HUES6 (cell line): ENCODE measurements around the gene KRTCAP3.

ENCODE experiments used
- H3K27ac ChIP-seq: 2 replicates; pipeline ENCODE4 v1.7.0; 2013; ENCODE audit warnings: low read depth, mild to moderate bottlenecking, low read length, inconsistent platforms
- H3K27me3 ChIP-seq: 2 replicates; pipeline ENCODE4 v1.6.1; 2013; ENCODE audit warnings: low read length; ENCODE audit not compliant: control insufficient read depth, insufficient read depth
- H3K36me3 ChIP-seq: 2 replicates; pipeline ENCODE4 v1.6.1; 2013; ENCODE audit warnings: low read length; ENCODE audit not compliant: control insufficient read depth, insufficient read depth
- H3K4me1 ChIP-seq: 2 replicates; pipeline ENCODE4 v1.6.1; 2013; ENCODE audit warnings: low read length; ENCODE audit not compliant: control insufficient read depth, insufficient read depth
- H3K4me3 ChIP-seq: 2 replicates; pipeline ENCODE4 v1.5.1; 2013; ENCODE audit warnings: low read depth, low read length
- H3K9ac ChIP-seq: one replicate; pipeline ENCODE4 v1.6.1; 2013; ENCODE audit warnings: mild to moderate bottlenecking, low read length
- H3K9me3 ChIP-seq: 2 replicates; pipeline ENCODE4 v1.6.1; 2013; ENCODE audit warnings: low read depth, low read length; ENCODE audit not compliant: control insufficient read depth, insufficient read depth

The KRTCAP3 gene

DNA sequence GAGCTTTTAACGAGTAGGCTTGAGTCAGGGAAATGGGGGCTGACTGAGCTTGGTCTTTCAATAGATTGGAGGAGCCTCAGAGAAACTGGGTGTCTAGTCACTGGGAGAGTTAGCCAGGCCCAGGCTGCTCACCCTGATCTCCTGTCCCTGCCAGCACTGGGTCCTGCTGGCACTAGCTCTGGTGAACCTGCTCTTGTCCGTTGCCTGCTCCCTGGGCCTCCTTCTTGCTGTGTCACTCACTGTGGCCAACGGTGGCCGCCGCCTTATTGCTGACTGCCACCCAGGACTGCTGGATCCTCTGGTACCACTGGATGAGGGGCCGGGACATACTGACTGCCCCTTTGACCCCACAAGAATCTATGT is 720 bp downstream of the KRTCAP3 start:
- H3K9ac ChIP-seq: peak overlapping the region; percentile 72
- H3K9me3 ChIP-seq: no peaks in the 10 kb centered on the region
- peaks cover 15% of the 10 kb centered on the region for H3K4me1 ChIP-seq
- H3K27me3 ChIP-seq: no peaks in the 10 kb centered on the region
- H3K27ac ChIP-seq: peak overlapping the region; percentile 30; the same call in 1 of the 2 replicates
- H3K4me3 ChIP-seq: peak overlapping the region; percentile 65
- H3K36me3 ChIP-seq: peaks cover 68% of the 10 kb centered on the region

- Histone ChIP-seq H3K9me3 (no peaks in the 10 kb centered on the region), H3K27me3 (no peaks in the 10 kb centered on the region), H3K27ac (no peak overlapping the region)
Observed at GRCh38 chr2:27445155-27445554, 3.0 kb downstream of the KRTCAP3 start.

GRCh38 chr2:27445615-27446014 is 3.4 kb downstream of the KRTCAP3 start:
- peaks cover 15% of the 10 kb centered on the region for H3K4me1 ChIP-seq
- no peak overlapping the region for H3K27ac ChIP-seq
- peaks cover 64% of the 10 kb centered on the region for H3K36me3 ChIP-seq

More at GRCh38 chr2:27445155-27445554, 3.0 kb downstream of the KRTCAP3 start:
- Histone ChIP-seq H3K9ac (no peak overlapping the region), H3K4me3 (no peak overlapping the region), H3K36me3 (peaks cover 67% of the 10 kb centered on the region), H3K4me1 (peaks cover 15% of the 10 kb centered on the region)

DNA sequence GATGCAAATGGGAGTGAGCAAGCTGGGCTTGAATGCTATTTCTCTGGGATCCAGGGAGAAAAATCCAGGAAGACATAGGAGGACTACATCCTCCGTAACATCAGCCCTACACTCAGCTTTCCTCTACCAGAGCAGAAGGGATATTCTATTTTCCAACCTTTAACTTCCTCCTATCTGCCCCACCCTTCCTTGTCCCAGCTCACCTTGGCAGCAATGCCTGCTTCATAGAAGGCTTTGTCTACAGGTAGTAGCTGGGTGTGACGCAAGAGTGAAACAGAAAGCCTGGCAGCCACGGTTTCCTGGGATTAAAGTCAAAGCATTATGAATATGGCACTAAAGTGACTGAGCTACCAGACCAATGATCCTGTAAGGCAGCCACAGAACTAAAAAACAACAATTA is 3.9 kb downstream of the KRTCAP3 start:
- no peak overlapping the region for H3K4me3 ChIP-seq
- H3K27me3 ChIP-seq: no peaks in the 10 kb centered on the region
- no peaks in the 10 kb centered on the region for H3K9me3 ChIP-seq
- H3K27ac ChIP-seq: no peak overlapping the region
- no peak overlapping the region for H3K9ac ChIP-seq
- H3K36me3 ChIP-seq: peaks cover 59% of the 10 kb centered on the region
- H3K4me1 ChIP-seq: peaks cover 15% of the 10 kb centered on the region

More at GRCh38 chr2:27445615-27446014, 3.4 kb downstream of the KRTCAP3 start:
- H3K9ac ChIP-seq: no peak overlapping the region
- H3K4me3 ChIP-seq: no peak overlapping the region
- no peaks in the 10 kb centered on the region for H3K9me3 ChIP-seq
- H3K27me3 ChIP-seq: no peaks in the 10 kb centered on the region

DNA sequence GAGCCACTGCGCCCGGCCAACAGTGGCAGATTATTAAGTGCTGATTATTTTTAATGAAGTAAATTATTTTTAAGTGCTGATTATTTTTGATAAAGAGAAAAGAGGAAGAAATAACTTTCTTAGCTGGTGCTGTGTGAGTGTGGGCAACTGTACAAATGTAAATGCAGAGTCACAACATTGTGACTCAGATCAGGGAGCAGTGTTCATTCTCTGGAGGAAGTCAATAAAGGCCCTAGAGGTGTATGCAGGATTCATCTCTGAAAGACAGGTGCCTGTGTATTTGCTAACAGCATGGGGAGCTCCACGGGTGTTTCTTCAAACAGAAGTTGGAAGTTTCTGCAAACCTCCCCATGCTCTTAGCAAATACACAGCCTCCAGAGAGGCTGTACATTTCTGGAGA is 6.2 kb downstream of the KRTCAP3 start:
- H3K27ac ChIP-seq: no peak overlapping the region
- no peak overlapping the region for H3K9ac ChIP-seq
- H3K4me3 ChIP-seq: no peak overlapping the region
- H3K9me3 ChIP-seq: no peaks in the 10 kb centered on the region
- H3K4me1 ChIP-seq: no peaks in the 10 kb centered on the region
- H3K36me3 ChIP-seq: peaks cover 55% of the 10 kb centered on the region
- no peaks in the 10 kb centered on the region for H3K27me3 ChIP-seq

DNA sequence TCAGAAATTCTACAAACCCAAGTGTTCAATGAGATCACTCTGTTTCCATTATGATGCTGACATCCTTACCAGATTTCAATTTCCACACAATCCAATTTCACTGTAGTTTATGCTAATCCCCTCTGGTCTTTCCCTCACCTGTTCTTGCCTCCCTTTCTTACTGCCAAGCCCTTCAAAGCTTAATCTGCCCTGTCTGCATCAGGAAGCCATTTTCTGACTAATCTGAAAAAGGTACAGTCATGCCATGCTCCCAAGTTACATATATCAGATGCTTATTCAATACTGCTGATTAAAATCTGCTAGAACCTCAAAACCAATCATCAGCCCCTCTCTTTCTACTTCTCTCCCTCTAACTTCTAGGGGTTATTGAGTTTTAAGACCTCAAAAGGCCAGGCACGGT is 8.9 kb downstream of the KRTCAP3 start:
- Histone ChIP-seq H3K36me3 (peaks cover 44% of the 10 kb centered on the region), H3K9ac (no peak overlapping the region), H3K27me3 (no peaks in the 10 kb centered on the region), H3K4me1 (no peaks in the 10 kb centered on the region; the same call in 1 of the 2 replicates), H3K4me3 (no peak overlapping the region), H3K27ac (no peak overlapping the region), H3K9me3 (no peaks in the 10 kb centered on the region)

DNA sequence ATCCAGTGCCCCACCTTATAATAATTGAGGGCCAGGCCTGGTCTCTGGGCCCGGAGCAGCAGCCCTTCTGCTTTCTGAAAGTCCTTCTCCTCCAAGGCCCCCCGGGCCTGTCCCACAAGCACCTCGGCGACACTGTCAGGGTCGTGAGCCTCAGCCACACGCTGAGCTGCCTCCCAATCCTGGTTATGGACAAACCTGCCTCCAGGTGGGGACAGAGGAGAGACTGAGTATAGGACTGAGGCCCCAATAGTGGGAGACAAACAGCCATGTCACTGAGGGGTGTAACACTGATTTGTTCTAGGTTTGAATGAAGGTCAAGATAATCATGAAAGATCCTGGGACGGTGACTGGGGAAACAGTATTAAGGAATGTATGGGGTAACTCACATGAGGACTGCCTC is 11.8 kb downstream of the KRTCAP3 start:
- H3K4me1 ChIP-seq: no peaks in the 10 kb centered on the region; the same call in 1 of the 2 replicates
- H3K36me3 ChIP-seq: peaks cover 52% of the 10 kb centered on the region
- no peak overlapping the region for H3K27ac ChIP-seq
- no peaks in the 10 kb centered on the region for H3K9me3 ChIP-seq
- H3K27me3 ChIP-seq: no peaks in the 10 kb centered on the region
- no peak overlapping the region for H3K4me3 ChIP-seq
- no peak overlapping the region for H3K9ac ChIP-seq

- Histone ChIP-seq H3K36me3 (peaks cover 25% of the 10 kb centered on the region), H3K9ac (peak overlapping the region; percentile 45), H3K4me1 (peaks cover 11% of the 10 kb centered on the region)
Observed at GRCh38 chr2:27461118-27461517, 18.9 kb downstream of the KRTCAP3 start.

GRCh38 chr2:27464443-27464842 is 22.3 kb downstream of the KRTCAP3 start:
- no peak overlapping the region for H3K27ac ChIP-seq
- H3K36me3 ChIP-seq: no peaks in the 10 kb centered on the region
- no peaks in the 10 kb centered on the region for H3K9me3 ChIP-seq

More at GRCh38 chr2:27461118-27461517, 18.9 kb downstream of the KRTCAP3 start:
- H3K4me3 ChIP-seq: no peak overlapping the region
- H3K27ac ChIP-seq: peak overlapping the region; percentile 15; the same call in 1 of the 2 replicates
- H3K9me3 ChIP-seq: no peaks in the 10 kb centered on the region
- no peaks in the 10 kb centered on the region for H3K27me3 ChIP-seq

GRCh38 chr2:27471961-27472360 is 29.8 kb downstream of the KRTCAP3 start:
- Histone ChIP-seq H3K27ac (no peak overlapping the region), H3K9ac (no peak overlapping the region), H3K4me1 (no peaks in the 10 kb centered on the region), H3K27me3 (no peaks in the 10 kb centered on the region), H3K9me3 (no peaks in the 10 kb centered on the region), H3K4me3 (no peak overlapping the region), H3K36me3 (peaks cover 18% of the 10 kb centered on the region)

More at GRCh38 chr2:27464443-27464842, 22.3 kb downstream of the KRTCAP3 start:
- Histone ChIP-seq H3K4me1 (peaks cover 11% of the 10 kb centered on the region), H3K9ac (no peak overlapping the region), H3K4me3 (no peak overlapping the region), H3K27me3 (no peaks in the 10 kb centered on the region)

- Histone ChIP-seq H3K9me3 (no peaks in the 10 kb centered on the region), H3K36me3 (peaks cover 8% of the 10 kb centered on the region), H3K9ac (no peak overlapping the region), H3K27me3 (no peaks in the 10 kb centered on the region), H3K4me3 (no peak overlapping the region), H3K4me1 (no peaks in the 10 kb centered on the region), H3K27ac (no peak overlapping the region)
Observed at GRCh38 chr2:27485496-27485895, 43.3 kb downstream of the KRTCAP3 start.

DNA sequence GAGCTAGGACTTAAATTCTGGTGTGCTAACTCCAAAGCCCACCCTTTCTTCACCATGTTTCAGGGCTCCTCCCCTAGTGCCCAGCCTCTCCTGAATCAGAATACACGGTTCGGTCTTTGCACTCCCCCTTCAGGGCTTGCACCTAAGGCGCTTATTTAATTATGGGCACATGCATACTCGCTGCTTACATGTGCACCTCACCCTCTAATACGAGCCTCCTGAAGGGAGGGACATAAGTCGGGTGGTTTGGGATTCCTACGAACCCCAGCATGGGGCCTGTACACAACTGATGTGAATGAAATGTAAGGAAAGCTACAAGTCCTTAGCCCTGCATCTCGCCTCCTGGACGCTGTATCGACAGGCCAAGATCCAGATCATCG is 46.9 kb downstream of the KRTCAP3 start:
- H3K9ac ChIP-seq: peak overlapping the region; percentile 53
- no peak overlapping the region for H3K27ac ChIP-seq
- peaks cover 9% of the 10 kb centered on the region for H3K27me3 ChIP-seq
- H3K36me3 ChIP-seq: peaks cover 6% of the 10 kb centered on the region; the same call in 1 of the 2 replicates
- no peaks in the 10 kb centered on the region for H3K9me3 ChIP-seq
- H3K4me1 ChIP-seq: peaks cover 3% of the 10 kb centered on the region
- peak overlapping the region; percentile 83 for H3K4me3 ChIP-seq
